K562 (cell line): ENCODE measurements around the gene NDUFS8. TPM values are rescaled to one million over a fixed set of nuclear protein-coding genes. Genes with fewer than 3 reads are reported as not detected.

Experiments used
- BRF1 ChIP-seq: IDR thresholded peaks from 3 replicates; pipeline ENCODE4 v1.6.1; 2011; ENCODE audit warnings: borderline replicate concordance, mild to moderate bottlenecking; ENCODE audit not compliant: insufficient read length; ENCODE audit errors: extremely low read depth
- ETV1 ChIP-seq: fragments of 450-650 bp; conservative IDR thresholded peaks from 2 replicates; pipeline ENCODE4 v1.6.1; 2016; ENCODE audit warnings: missing genetic modification characterization, control low read depth, low read depth, missing compliant biosample characterization
- HNRNPK ChIP-seq: fragments of 200-400 bp; formaldehyde crosslinking; IDR thresholded peaks from one replicate; pipeline ENCODE4 v1.6.1; 2018; ENCODE audit warnings: mild to moderate bottlenecking, low read depth, low read length; ENCODE audit not compliant: poor library complexity, severe bottlenecking
- MTA3 ChIP-seq: fragments of 450-650 bp; formaldehyde crosslinking; IDR thresholded peaks from 2 replicates; pipeline ENCODE4 v1.6.1; 2017; ENCODE audit warnings: mild to moderate bottlenecking, borderline replicate concordance
- NR4A1 ChIP-seq, 2 experiments: fragments of 250-450 bp in 1 of 2; fragments of 450-650 bp in 1 of 2; sonication (Bioruptor Pico) in 1 of 2; IDR thresholded peaks; 2 replicates each; pipeline versions ENCODE4 v1.4.0 to v1.6.1; 2016 to 2020; ENCODE audit warnings: mild to moderate bottlenecking in 2 of 2, missing compliant biosample characterization in 1 of 2, missing genetic modification characterization in 1 of 2, moderate library complexity in 1 of 2
- PHF20 ChIP-seq: fragments of 450-650 bp; IDR thresholded peaks from 2 replicates; pipeline ENCODE4 v1.6.1; 2018; ENCODE audit not compliant: partially characterized antibody
- RBM39 ChIP-seq: fragments of 200-400 bp; formaldehyde crosslinking; optimal IDR thresholded peaks from 2 replicates; pipeline ENCODE3; 2018; ENCODE audit warnings: low read depth, low read length
- ZKSCAN1 ChIP-seq: fragments of 150-350 bp; IDR thresholded peaks from 2 replicates; pipeline ENCODE4 v1.6.1; 2016; ENCODE audit warnings: low read depth, low read length
- ZNF436 ChIP-seq: fragments of 250-450, 450-650 bp; sonication (Bioruptor Pico); formaldehyde crosslinking; IDR thresholded peaks from 2 replicates; pipeline ENCODE4 v1.7.0; 2020; ENCODE audit warnings: mild to moderate bottlenecking
- polyA plus RNA-seq, 8 experiments: library from polyadenylated mRNA; depleted of rRNA in 4 of 8; stranded (reverse) in 5 of 8; unstranded in 3 of 8; fragments of >200 nt; fragmentation: Nextera tagmentation in 2 of 8; fragmentation: Illumina TruSeq in 1 of 8; extraction: Ambion mirVana in 2 of 8; extraction: Trizol in 1 of 8; gene quantifications; 2 replicates each; pipeline versions ENCODE4 v1.2.1 to v1.2.3, GENCODE V29; 2011 to 2014; ENCODE audit warnings: inconsistent platforms in 1 of 8, missing spikeins in 1 of 8
- total RNA-seq, 7 experiments: library from RNA; depleted of rRNA in 6 of 7; stranded (reverse); fragments of >200 nt in 6 of 7; fragmentation: Illumina TruSeq in 2 of 7; extraction: Trizol in 2 of 7; gene quantifications; 2 replicates each; pipeline versions ENCODE4 v1.2.1 to v1.2.3, GENCODE V29; 2011 to 2021; ENCODE audit warnings: low replicate concordance in 1 of 7
- TF ChIP-seq, protein P1 (sequence below): conservative IDR thresholded peaks from 2 replicates; pipeline ENCODE4 v1.6.1; 2011; ENCODE audit warnings: low read depth, mild to moderate bottlenecking, low read length; ENCODE audit not compliant: control insufficient read depth
- TF ChIP-seq, protein P2 (sequence below): sonication (generic); formaldehyde crosslinking; IDR thresholded peaks from 2 replicates; pipeline ENCODE4 v1.8.1; 2023; ENCODE audit warnings: mild to moderate bottlenecking, missing genetic modification reagents, moderate library complexity
- TF ChIP-seq, protein P3 (sequence below): fragments of 250-450 bp; sonication (Bioruptor Pico); IDR thresholded peaks from 2 replicates; pipeline ENCODE4 v1.4.0; 2020
- TF ChIP-seq, protein P4 (sequence below), 2 experiments: fragments of 450-650 bp in 1 of 2; sonication (generic) in 1 of 2; formaldehyde crosslinking in 1 of 2; IDR thresholded peaks; 2 replicates each; pipeline versions ENCODE4 v1.7.1 to v1.9.0; 2016 to 2022; ENCODE audit warnings: inconsistent platforms in 1 of 2, mild to moderate bottlenecking in 1 of 2, missing genetic modification reagents in 1 of 2

The NDUFS8 gene
- total and polyA plus RNA-seq, 9 of the 15 experiments (the other 6 are each of a cell fraction or from before 2014, with no cell fraction given), result 36.5 to 351 (median 101) TPM

DNA sequence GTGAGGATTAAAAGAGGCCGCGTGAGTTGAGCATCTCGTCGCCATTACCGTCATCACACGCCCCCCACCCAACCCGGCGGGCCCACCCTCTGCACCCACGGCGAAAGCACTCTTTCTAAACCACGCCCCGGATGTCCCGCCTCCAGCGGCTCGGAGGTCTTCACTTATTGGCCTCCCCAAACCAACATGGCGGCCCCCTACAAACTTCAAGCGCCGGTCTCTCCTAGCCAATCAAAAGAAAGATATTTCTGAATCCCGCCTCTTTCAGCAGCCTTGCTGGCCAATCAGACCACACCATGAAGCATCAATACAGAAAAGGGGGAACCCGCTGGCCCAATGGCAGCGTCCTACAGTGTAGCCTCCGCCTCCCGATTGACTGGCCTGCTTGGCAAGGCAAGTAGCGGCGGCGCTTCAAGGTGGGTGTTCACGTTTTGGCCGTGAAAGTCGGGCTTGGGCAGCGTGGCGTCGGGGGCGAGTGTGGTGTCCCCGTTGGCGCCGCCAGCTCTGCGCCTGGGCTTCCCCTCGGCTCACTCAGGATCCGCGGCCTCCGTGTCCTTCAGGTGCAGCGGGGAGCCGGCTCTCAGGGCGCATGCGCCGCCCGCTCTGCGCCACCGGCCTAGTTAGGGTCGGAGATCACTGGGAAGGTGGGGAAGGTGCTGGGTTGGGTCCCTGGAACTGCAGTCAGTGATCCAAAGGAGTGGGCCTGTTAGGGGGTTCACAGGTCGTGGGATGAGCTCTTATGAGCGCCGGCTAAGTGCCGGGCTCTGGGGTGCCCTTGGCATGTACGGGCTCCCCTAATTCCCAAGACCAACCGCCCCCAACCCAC is at the start of gene NDUFS8 (continued):
- TF ChIP-seq, protein P1, sequence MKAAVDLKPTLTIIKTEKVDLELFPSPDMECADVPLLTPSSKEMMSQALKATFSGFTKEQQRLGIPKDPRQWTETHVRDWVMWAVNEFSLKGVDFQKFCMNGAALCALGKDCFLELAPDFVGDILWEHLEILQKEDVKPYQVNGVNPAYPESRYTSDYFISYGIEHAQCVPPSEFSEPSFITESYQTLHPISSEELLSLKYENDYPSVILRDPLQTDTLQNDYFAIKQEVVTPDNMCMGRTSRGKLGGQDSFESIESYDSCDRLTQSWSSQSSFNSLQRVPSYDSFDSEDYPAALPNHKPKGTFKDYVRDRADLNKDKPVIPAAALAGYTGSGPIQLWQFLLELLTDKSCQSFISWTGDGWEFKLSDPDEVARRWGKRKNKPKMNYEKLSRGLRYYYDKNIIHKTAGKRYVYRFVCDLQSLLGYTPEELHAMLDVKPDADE, result peak; percentile 70; the same call in 1 of the 2 replicates
- TF ChIP-seq, protein P2, sequence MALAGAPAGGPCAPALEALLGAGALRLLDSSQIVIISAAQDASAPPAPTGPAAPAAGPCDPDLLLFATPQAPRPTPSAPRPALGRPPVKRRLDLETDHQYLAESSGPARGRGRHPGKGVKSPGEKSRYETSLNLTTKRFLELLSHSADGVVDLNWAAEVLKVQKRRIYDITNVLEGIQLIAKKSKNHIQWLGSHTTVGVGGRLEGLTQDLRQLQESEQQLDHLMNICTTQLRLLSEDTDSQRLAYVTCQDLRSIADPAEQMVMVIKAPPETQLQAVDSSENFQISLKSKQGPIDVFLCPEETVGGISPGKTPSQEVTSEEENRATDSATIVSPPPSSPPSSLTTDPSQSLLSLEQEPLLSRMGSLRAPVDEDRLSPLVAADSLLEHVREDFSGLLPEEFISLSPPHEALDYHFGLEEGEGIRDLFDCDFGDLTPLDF (CRISPR knock-in tag), result no peak
- TF ChIP-seq PHF20 (peak; percentile 60), ETV1 (no peak), RBM39 (no peak), HNRNPK (no peak), ZNF436 (CRISPR knock-in tag) (no peak), BRF1 (no peak), NR4A1 (CRISPR knock-in tag; IDR thresholded peaks at IDR 0.05) (no peak), NR4A1 (tag; IDR thresholded peaks at IDR 0.05) (no peak), MTA3 (peak; percentile 67; the same call in 1 of the 2 replicates), ZKSCAN1 (no peak)
- TF ChIP-seq, protein P3, sequence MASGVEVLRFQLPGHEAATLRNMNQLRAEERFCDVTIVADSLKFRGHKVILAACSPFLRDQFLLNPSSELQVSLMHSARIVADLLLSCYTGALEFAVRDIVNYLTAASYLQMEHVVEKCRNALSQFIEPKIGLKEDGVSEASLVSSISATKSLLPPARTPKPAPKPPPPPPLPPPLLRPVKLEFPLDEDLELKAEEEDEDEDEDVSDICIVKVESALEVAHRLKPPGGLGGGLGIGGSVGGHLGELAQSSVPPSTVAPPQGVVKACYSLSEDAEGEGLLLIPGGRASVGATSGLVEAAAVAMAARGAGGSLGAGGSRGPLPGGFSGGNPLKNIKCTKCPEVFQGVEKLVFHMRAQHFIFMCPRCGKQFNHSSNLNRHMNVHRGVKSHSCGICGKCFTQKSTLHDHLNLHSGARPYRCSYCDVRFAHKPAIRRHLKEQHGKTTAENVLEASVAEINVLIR, result no peak
- TF ChIP-seq, protein P4, sequence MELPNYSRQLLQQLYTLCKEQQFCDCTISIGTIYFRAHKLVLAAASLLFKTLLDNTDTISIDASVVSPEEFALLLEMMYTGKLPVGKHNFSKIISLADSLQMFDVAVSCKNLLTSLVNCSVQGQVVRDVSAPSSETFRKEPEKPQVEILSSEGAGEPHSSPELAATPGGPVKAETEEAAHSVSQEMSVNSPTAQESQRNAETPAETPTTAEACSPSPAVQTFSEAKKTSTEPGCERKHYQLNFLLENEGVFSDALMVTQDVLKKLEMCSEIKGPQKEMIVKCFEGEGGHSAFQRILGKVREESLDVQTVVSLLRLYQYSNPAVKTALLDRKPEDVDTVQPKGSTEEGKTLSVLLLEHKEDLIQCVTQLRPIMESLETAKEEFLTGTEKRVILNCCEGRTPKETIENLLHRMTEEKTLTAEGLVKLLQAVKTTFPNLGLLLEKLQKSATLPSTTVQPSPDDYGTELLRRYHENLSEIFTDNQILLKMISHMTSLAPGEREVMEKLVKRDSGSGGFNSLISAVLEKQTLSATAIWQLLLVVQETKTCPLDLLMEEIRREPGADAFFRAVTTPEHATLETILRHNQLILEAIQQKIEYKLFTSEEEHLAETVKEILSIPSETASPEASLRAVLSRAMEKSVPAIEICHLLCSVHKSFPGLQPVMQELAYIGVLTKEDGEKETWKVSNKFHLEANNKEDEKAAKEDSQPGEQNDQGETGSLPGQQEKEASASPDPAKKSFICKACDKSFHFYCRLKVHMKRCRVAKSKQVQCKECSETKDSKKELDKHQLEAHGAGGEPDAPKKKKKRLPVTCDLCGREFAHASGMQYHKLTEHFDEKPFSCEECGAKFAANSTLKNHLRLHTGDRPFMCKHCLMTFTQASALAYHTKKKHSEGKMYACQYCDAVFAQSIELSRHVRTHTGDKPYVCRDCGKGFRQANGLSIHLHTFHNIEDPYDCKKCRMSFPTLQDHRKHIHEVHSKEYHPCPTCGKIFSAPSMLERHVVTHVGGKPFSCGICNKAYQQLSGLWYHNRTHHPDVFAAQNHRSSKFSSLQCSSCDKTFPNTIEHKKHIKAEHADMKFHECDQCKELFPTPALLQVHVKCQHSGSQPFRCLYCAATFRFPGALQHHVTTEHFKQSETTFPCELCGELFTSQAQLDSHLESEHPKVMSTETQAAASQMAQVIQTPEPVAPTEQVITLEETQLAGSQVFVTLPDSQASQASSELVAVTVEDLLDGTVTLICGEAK (IDR thresholded peaks at IDR 0.05), result peak; percentile 85
- TF ChIP-seq, protein P4 (CRISPR knock-in tag; IDR thresholded peaks at IDR 0.05), result no peak
